Liver (tissue), 3 donors: ENCODE measurements around the gene WDR3.

Experiments
- NR2F2 ChIP-seq: IDR thresholded peaks from 2 replicates; pipeline ENCODE4 v1.6.1; 2016; ENCODE audit warnings: antibody characterized with exemption
- SP1 ChIP-seq: IDR thresholded peaks from 2 replicates; pipeline ENCODE4 v1.6.1; 2018; ENCODE audit warnings: antibody characterized with exemption, mild to moderate bottlenecking
- TF ChIP-seq, protein P1 (sequence below): fragments of 150-350 bp; IDR thresholded peaks from 2 replicates; pipeline ENCODE4 v1.5.1; 2017; ENCODE audit warnings: improper control_type of control experiment, low read depth, low read length; ENCODE audit not compliant: missing input control
- donor health status: healthy.
- donor health status: healthy.

DNA sequence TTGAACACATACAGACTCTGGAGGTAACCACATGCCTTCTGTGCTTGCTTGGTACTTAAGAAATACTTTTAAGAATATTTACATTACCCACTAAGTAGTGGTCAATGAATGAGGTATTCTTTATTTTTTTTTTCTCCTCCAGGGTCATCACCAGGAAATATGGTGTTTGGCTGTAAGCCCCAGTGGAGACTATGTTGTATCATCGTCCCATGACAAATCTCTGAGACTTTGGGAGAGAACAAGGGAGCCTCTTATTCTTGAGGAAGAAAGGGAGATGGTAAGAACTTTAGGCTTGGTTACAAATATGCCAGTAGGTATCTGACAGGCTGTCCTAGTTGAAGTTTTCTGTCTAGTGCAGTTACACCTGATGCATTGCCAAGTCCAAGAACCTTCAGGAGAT is 22.8 kb downstream of the WDR3 start:
- no peak for TF ChIP-seq NR2F2
- TF ChIP-seq, protein P1, sequence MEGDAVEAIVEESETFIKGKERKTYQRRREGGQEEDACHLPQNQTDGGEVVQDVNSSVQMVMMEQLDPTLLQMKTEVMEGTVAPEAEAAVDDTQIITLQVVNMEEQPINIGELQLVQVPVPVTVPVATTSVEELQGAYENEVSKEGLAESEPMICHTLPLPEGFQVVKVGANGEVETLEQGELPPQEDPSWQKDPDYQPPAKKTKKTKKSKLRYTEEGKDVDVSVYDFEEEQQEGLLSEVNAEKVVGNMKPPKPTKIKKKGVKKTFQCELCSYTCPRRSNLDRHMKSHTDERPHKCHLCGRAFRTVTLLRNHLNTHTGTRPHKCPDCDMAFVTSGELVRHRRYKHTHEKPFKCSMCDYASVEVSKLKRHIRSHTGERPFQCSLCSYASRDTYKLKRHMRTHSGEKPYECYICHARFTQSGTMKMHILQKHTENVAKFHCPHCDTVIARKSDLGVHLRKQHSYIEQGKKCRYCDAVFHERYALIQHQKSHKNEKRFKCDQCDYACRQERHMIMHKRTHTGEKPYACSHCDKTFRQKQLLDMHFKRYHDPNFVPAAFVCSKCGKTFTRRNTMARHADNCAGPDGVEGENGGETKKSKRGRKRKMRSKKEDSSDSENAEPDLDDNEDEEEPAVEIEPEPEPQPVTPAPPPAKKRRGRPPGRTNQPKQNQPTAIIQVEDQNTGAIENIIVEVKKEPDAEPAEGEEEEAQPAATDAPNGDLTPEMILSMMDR: no peak
- TF ChIP-seq SP1: no peak
